ENCODE measurements around the gene TMEM212. TPM values are rescaled to one million over a fixed set of nuclear protein-coding genes. Genes with fewer than 3 reads are reported as not detected.

The TMEM212 gene
- total RNA-seq, 2 experiments from 2014 or later, result not detected

GRCh38 chr3:171860830-171861535 lies 17.8 kb downstream of the TMEM212 start:
- Mint-ChIP-seq H3K36me3 (ENCODE audit: low read depth) (no peaks in the 10 kb centered on the region), H3K27me3 (peaks cover 6% of the 10 kb centered on the region), H3K4me1 (ENCODE audit: low read depth) (no peaks in the 10 kb centered on the region), H3K27ac (no peak overlapping the region), H3K9me3 (no peaks in the 10 kb centered on the region), H3K4me3 (no peak overlapping the region)
- intact Hi-C loops (cut with DNase I, micrococcal nuclease), result no loop called here
- no peaks in the 10 kb centered on the region for H3K4me1 ChIP-seq (ENCODE audit: insufficient read depth, low read length)
- TF ChIP-seq CTCF (IDR thresholded peaks at IDR 0.05), result no peak
- ChIA-PET CTCF (no interaction called here), POLR2A (no interaction called here)
- no peaks in the 10 kb centered on the region for H3K36me3 ChIP-seq (ENCODE audit: insufficient read depth, low read length)
- ATAC-seq (ENCODE audit: poor library complexity) (no peak), DNase-seq (no peak)
- no peak overlapping the region for H3K27ac ChIP-seq (ENCODE audit: low read depth in 1 of 2, low read length in 2 of 2)
- no peaks in the 10 kb centered on the region for H3K9me3 ChIP-seq (ENCODE audit: control insufficient read depth in 1 of 2, insufficient read depth in 1 of 2, low read length in 2 of 2)
- no peaks in the 10 kb centered on the region for H3K27me3 ChIP-seq (ENCODE audit: control insufficient read depth in 1 of 2, insufficient read depth in 2 of 2, low read length in 2 of 2)
- no peak overlapping the region for H3K4me3 ChIP-seq (ENCODE audit: low read length)

GRCh38 chr3:171862392-171862791 lies 19.2 kb downstream of the TMEM212 start:
- no peak overlapping the region for H3K27ac ChIP-seq (ENCODE audit: low read depth in 1 of 2, low read length in 2 of 2)
- Mint-ChIP-seq H3K4me3 (no peak overlapping the region), H3K27ac (no peak overlapping the region), H3K36me3 (ENCODE audit: low read depth) (no peaks in the 10 kb centered on the region), H3K4me1 (ENCODE audit: low read depth) (no peaks in the 10 kb centered on the region), H3K9me3 (no peaks in the 10 kb centered on the region), H3K27me3 (peaks cover 6% of the 10 kb centered on the region)
- H3K9me3 ChIP-seq (ENCODE audit: control insufficient read depth in 1 of 2, insufficient read depth in 1 of 2, low read length in 2 of 2), result no peaks in the 10 kb centered on the region
- CTCF ChIA-PET, result no interaction called here
- no peak overlapping the region for H3K4me3 ChIP-seq (ENCODE audit: low read length)
- intact Hi-C loops (cut with DNase I, micrococcal nuclease), result no loop called here
- TF ChIP-seq CTCF (IDR thresholded peaks at IDR 0.05), result no peak
- POLR2A ChIA-PET, result no interaction called here
- H3K27me3 ChIP-seq (ENCODE audit: control insufficient read depth in 1 of 2, insufficient read depth in 2 of 2, low read length in 2 of 2), result no peaks in the 10 kb centered on the region
- no peaks in the 10 kb centered on the region for H3K4me1 ChIP-seq (ENCODE audit: insufficient read depth, low read length)
- ATAC-seq (ENCODE audit: poor library complexity), result no peak
- no peak for DNase-seq
- H3K36me3 ChIP-seq (ENCODE audit: insufficient read depth, low read length), result no peaks in the 10 kb centered on the region

GRCh38 chr3:171862993-171863521 lies 19.9 kb downstream of the TMEM212 start:
- H3K36me3 Mint-ChIP-seq (ENCODE audit: low read depth), result no peaks in the 10 kb centered on the region
- ATAC-seq (ENCODE audit: poor library complexity) (no peak), DNase-seq (no peak)
- H3K27ac Mint-ChIP-seq, result no peak overlapping the region
- CTCF ChIA-PET, result no interaction called here
- peaks cover 6% of the 10 kb centered on the region for H3K27me3 Mint-ChIP-seq
- Histone ChIP-seq H3K27me3 (ENCODE audit: control insufficient read depth in 1 of 2, insufficient read depth in 2 of 2, low read length in 2 of 2) (no peaks in the 10 kb centered on the region), H3K27ac (ENCODE audit: low read depth in 1 of 2, low read length in 2 of 2) (no peak overlapping the region), H3K4me3 (ENCODE audit: low read length) (no peak overlapping the region), H3K36me3 (ENCODE audit: insufficient read depth, low read length) (no peaks in the 10 kb centered on the region), H3K4me1 (ENCODE audit: insufficient read depth, low read length) (no peaks in the 10 kb centered on the region), H3K9me3 (ENCODE audit: control insufficient read depth in 1 of 2, insufficient read depth in 1 of 2, low read length in 2 of 2) (no peaks in the 10 kb centered on the region)
- no peaks in the 10 kb centered on the region for H3K4me1 Mint-ChIP-seq (ENCODE audit: low read depth)
- intact Hi-C loops (cut with DNase I, micrococcal nuclease), result no loop called here
- TF ChIP-seq CTCF (IDR thresholded peaks at IDR 0.05), result no peak
- POLR2A ChIA-PET, result no interaction called here
- no peak overlapping the region for H3K4me3 Mint-ChIP-seq
- no peaks in the 10 kb centered on the region for H3K9me3 Mint-ChIP-seq

All from CD4-positive, alpha-beta T cell (primary cell).